NCI-H748 (cell line): ENCODE data around the gene HIVEP3.

ENCODE experiments used
- DNase-seq: peaks from one replicate; lab custom pipeline; 2025; ENCODE audit not compliant: unreplicated experiment; lab: John Stamatoyannopoulos, UW

The HIVEP3 gene

DNA sequence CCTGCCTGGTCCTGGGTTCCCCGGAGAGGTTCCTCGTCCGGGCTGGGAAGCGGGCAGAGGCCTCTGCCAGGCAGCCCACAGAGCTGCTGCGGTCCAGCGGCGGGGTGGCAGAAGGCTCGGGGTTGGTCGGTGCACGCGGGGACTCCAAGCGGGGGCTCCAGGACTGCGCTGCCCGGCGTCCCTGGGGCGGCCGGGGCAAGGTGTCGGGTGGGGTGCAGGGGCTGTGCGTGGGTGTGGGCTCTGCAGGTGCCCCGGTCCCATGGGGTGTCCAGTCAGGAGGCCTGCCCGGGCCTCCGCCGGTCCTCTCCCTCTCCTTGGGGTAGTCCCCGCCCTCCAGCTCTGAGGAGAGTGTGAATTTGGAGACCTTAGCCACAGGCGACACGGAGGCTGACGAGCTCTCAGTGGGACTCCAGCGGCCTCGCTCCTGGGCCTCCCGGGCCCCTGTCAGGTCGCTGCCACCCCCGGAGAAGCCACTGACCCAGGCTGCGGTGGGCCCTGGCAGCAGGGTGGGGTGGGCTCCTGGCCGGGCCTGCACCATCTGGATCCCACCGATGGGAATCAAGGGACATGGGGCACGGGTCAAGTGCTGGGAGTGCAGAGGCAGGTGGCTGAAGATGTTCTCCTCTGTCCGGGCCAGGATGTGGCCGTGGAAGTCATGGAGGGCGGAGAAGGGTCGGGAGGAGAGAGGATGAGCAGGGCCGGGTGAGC is 408.0 kb downstream of the HIVEP3 start:
- DNase-seq: no peak

DNA sequence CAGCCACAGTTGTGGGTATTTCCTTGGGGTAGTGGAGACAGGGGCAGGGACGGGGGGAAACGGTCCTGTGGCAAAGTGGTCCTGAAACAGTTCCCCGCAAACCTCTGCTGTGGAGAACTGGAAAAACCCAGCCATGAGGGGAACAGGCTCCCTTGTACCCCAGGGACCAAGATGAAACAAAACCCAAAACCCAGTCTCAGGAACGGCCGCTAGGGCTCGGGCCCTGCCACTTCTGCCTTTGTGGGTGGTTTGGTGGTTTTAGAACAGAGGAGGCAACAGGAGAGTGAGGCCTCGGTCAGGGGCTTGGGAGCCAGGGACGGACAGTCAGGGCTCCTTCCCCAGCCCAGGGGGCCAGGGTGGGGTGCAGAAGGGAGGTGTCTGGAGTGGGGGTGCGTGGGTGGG is 409.5 kb downstream of the HIVEP3 start:
- no peak for DNase-seq

- no peak for DNase-seq
Measured at GRCh38 chr1:41508290-41508689, 410.4 kb downstream of the HIVEP3 start.

GRCh38 chr1:41507836-41508235 is 410.9 kb downstream of the HIVEP3 start:
- no peak for DNase-seq

GRCh38 chr1:41507110-41507720 is 411.5 kb downstream of the HIVEP3 start:
- no peak for DNase-seq

GRCh38 chr1:41504114-41505035 is 414.3 kb downstream of the HIVEP3 start:
- peak; percentile 88 for DNase-seq

GRCh38 chr1:41503538-41504113 is 415.1 kb downstream of the HIVEP3 start:
- DNase-seq: no peak

DNA sequence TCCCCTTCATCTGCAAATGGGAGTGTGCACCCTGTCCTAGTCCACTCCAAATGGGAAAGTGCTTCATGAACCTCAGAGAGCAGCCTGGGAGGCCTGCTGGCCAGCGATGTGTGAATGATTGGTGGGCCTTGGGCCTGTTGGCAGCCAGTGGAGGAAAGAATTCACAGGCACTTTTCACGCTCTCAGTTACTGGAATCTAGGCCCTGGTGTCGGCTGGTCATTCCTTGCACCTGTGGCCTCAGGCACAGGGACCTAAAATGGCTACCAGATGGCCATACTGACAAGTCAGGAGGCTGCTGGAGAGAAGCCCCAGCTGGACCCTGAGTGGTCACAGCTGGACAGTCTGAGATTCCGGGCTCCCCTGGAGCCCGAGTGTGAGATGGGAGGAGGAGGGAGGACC is 415.8 kb downstream of the HIVEP3 start:
- DNase-seq: no peak

- no peak for DNase-seq
Measured at GRCh38 chr1:41501581-41501980, 417.1 kb downstream of the HIVEP3 start.

- no peak for DNase-seq
Measured at GRCh38 chr1:41500781-41501518, 417.8 kb downstream of the HIVEP3 start.

- DNase-seq: no peak
Measured at GRCh38 chr1:41500378-41500777, 418.3 kb downstream of the HIVEP3 start.

GRCh38 chr1:41499591-41499990 is 419.1 kb downstream of the HIVEP3 start:
- DNase-seq: no peak

DNA sequence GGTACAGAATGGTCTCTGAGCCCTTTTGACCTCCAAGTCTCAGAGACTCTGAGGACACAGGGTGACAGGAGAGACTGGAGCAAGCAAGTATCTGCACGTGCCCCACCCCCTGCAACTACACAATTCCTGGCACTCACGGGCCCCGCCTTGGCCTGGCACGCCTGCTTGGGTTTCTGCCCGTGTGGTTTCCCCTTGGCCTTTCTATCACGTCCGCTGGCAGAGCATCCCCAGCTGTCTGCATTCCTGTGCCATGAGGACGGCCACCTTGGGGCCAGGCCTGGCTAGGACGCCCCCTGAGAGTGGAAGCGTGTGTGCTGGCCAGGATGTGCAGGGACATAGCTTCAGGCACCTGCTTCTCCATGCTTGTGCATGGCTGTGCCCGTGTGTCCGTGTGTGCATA is 419.9 kb downstream of the HIVEP3 start:
- no peak for DNase-seq

GRCh38 chr1:41498391-41498790 is 420.3 kb downstream of the HIVEP3 start:
- no peak for DNase-seq

DNA sequence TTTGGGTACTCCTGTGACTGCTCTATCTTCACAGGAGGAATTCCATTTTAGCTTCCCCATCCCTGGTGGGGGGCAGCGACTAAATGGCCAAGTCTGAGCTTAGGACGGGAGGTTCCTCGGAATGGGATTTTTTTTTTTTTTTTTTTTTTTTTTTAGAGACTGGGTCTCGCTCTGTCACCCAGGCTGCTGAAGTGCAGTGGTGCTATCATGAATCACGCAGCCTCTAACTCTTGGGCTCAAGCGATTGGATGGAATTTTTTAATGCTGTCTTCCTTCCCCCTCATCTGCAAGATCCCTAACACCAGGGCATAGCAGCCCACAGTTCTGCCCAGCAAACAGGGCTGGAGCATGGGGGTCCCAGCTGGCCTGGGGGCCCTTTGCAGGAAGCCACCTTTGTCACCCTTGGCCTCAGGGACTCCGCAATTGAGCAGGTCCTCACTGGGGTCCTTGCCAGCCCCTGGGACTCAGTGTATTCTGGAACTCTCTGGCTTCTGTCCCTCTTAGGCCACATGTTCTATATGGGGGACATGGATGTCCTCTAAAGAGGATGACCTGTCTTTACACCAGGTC is 421.2 kb downstream of the HIVEP3 start:
- DNase-seq: no peak

DNA sequence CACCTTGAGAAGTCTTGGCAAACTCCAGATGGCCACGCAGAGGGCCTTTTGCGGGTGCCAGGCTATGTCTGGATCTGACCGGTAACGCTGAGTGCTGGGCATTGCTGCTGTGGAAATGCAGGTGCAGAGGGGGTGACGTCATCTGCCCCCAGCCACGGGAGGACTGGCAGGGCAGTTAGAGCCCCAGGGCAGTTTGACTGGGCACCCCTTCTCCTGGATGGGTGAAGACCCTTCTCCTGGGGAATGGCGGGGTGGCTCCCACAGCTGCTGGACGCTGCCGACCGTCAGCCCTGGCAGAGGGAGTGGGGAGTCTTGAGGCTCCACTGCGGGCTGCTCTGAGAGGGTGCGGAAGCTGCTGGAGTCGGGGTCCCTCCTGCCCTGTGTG is 421.7 kb downstream of the HIVEP3 start:
- DNase-seq: no peak

- peak; percentile 93 for DNase-seq
Measured at GRCh38 chr1:41496080-41497055, 422.4 kb downstream of the HIVEP3 start.

- DNase-seq: peak; percentile 85
Measured at GRCh38 chr1:41495210-41495948, 423.3 kb downstream of the HIVEP3 start.
